ENCODE data around the gene MTMR6.
"Not testable (repeated sequence)": the region's sequence is repeated elsewhere in the genome, so short reads cannot be mapped to it uniquely, and the experiment has no call there.

The MTMR6 gene

DNA sequence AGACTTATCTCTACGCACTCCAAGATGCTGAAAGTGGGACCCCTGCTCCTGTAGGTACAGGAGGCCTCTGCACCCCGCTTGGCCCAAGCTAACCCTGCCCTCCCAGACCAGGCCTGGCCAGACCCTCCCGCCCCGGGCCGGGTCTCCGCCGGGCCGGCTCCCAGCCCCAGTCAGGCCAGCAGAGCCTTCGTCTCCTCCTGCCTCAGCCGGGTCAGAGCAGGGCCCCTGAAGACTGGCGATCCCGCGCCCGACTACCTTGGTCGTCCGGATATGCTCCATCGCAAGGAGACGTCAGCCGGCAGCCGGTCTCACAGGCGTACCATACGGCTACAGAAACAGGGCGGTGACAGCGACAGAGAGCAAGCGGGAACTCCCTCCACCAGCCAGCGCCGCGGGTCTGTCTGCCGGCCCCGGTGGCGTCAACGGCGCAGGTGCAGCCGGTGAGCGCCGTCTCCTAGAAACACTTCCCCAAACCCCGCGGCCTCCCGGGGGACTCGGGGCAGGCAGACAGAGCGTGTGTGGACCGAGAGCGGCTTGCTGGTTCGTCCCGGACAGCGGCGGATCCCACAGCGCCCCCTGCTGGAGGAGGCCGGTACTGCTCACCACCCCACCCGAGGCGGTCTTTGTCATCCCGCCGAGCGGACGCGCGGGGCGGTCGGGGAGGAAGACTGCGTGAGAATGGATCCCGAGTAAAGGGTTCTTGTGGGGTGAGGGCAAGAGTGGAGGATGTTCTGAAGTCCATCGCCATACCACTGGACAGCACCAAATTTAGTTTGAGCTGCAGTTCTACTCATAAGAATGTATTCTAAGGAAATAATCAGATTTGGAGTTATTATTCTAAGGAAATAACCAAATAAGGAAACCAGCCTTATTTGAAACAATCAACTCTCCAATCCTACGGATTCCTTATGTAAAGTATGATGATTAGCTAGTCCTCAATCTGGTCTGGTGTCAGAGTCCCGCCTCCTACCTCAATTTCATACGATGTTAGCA lies at the start of gene MTMR6:
TSS of gene MTMR6 (minus strand) at position 520 of the 993 bp plus-strand sequence. CDS start at position 279, 241 bp downstream.
- H3K27me3 ChIP-seq (ENCODE audit: control insufficient read depth, insufficient read depth, low read length), result no peaks in the 10 kb centered on the region
- DNase-seq (ENCODE audit: low read depth, low spot score), result peak; percentile 37
- H3K36me3 ChIP-seq (ENCODE audit: control insufficient read depth, insufficient read depth, low read length), result no peaks in the 10 kb centered on the region
- H3K4me3 ChIP-seq (ENCODE audit: low read length), result peak within 1 kb of the TSS; percentile 70
- no CpG with 5 or more reads among the region's 65 CpGs for WGBS (ENCODE audit: insufficient coverage, insufficient read length)
- no peaks in the 10 kb centered on the region for H3K4me1 ChIP-seq (ENCODE audit: control insufficient read depth, insufficient read depth, low read length)
- no peak within 1 kb of the TSS for H3K27ac ChIP-seq (ENCODE audit: low read length)
- H3K9me3 ChIP-seq (ENCODE audit: control insufficient read depth, insufficient read depth, low read length), result no peaks in the 10 kb centered on the region

DNA sequence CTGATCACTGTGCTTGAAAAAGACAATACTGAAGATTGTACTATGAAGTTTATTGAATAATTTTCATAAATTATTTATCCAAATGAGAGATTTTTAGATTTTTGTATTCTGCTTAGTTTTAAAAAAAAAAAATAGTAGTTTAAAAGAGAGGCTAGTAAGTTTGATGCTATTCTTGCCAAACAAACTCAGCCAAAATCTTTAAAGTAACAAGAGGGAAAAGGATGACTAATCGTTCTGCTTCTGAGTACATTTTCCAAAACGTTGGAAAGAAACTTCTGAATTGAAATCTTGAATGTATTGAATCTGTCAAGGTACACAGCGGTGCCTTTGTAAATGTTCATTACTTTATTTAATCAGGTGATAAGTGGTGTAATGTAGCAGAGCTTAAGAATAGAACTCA lies 48.6 kb upstream of the MTMR6 start:
- no peak overlapping the region for H3K27ac ChIP-seq (ENCODE audit: low read length)
- H3K4me3 ChIP-seq (ENCODE audit: low read length), result no peak overlapping the region
- H3K27me3 ChIP-seq (ENCODE audit: control insufficient read depth, insufficient read depth, low read length), result no peaks in the 10 kb centered on the region
- DNase-seq (ENCODE audit: low read depth, low spot score), result no peak
- peaks cover 3% of the 10 kb centered on the region; the same call in 1 of the 2 replicates for H3K36me3 ChIP-seq (ENCODE audit: control insufficient read depth, insufficient read depth, low read length)
- no CpG with 5 or more reads among the region's 3 CpGs for WGBS (ENCODE audit: insufficient coverage, insufficient read length)
- no peaks in the 10 kb centered on the region for H3K4me1 ChIP-seq (ENCODE audit: control insufficient read depth, insufficient read depth, low read length)
- no peaks in the 10 kb centered on the region for H3K9me3 ChIP-seq (ENCODE audit: control insufficient read depth, insufficient read depth, low read length)

DNA sequence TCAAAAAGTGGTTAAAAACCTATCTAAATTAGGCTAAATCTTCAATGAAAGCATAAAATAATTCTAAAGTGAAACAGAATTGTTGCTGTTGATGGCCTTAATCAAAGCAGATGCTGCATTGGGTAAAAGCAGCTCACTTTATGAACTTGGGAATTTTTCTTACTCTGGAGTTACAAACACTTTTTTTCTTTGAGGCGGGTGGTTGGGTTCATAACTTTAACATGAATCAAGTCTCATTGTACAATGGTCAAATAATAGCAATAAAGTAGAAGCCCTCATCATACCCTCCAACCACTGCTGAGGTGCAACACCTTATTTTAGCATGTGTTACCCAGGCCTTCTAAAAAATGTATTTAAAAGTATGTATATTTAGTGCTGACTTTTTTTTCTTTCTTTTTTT lies 43.3 kb upstream of the MTMR6 start:
- Histone ChIP-seq H3K27ac (ENCODE audit: low read length) (no peak overlapping the region), H3K36me3 (ENCODE audit: control insufficient read depth, insufficient read depth, low read length) (peaks cover 5% of the 10 kb centered on the region; the same call in 1 of the 2 replicates), H3K4me1 (ENCODE audit: control insufficient read depth, insufficient read depth, low read length) (no peaks in the 10 kb centered on the region), H3K4me3 (ENCODE audit: low read length) (no peak overlapping the region), H3K9me3 (ENCODE audit: control insufficient read depth, insufficient read depth, low read length) (no peaks in the 10 kb centered on the region), H3K27me3 (ENCODE audit: control insufficient read depth, insufficient read depth, low read length) (no peaks in the 10 kb centered on the region)
- DNase-seq (ENCODE audit: low read depth, low spot score), result no peak
- WGBS (ENCODE audit: insufficient coverage, insufficient read length), result no CpG with 5 or more reads among the region's 1 CpG

- DNase-seq (ENCODE audit: low read depth, low spot score), result no peak
- no CpG with 5 or more reads among the region's 4 CpGs for WGBS (ENCODE audit: insufficient coverage, insufficient read length)
- Histone ChIP-seq H3K4me3 (ENCODE audit: low read length) (no peak overlapping the region), H3K36me3 (ENCODE audit: control insufficient read depth, insufficient read depth, low read length) (peaks cover 5% of the 10 kb centered on the region; the same call in 1 of the 2 replicates), H3K9me3 (ENCODE audit: control insufficient read depth, insufficient read depth, low read length) (no peaks in the 10 kb centered on the region), H3K27me3 (ENCODE audit: control insufficient read depth, insufficient read depth, low read length) (no peaks in the 10 kb centered on the region), H3K27ac (ENCODE audit: low read length) (no peak overlapping the region), H3K4me1 (ENCODE audit: control insufficient read depth, insufficient read depth, low read length) (no peaks in the 10 kb centered on the region)
Measured at GRCh38 chr13:25329706-25330105, 42.4 kb upstream of the MTMR6 start.

DNA sequence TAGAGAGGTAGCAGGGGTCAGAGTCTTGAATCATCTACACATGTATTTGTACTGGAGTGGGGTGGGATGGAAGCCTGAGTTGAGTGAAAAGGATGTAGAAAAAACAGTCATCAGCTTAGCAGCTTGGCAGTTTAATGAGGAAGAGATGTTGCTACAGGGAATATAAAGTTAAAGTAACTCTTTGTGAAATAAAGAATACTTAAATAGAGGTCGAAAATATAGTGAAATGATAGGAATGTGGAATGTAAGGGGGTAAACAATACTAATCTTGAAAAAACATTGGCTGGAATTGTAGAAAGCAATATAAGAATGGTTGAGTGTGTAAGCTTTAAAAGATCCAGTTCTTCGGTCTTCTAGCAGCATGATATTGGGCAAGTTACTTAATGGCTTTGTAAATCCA lies 36.8 kb upstream of the MTMR6 start:
- no peaks in the 10 kb centered on the region for H3K4me1 ChIP-seq (ENCODE audit: control insufficient read depth, insufficient read depth, low read length)
- H3K27me3 ChIP-seq (ENCODE audit: control insufficient read depth, insufficient read depth, low read length), result no peaks in the 10 kb centered on the region
- WGBS (ENCODE audit: insufficient coverage, insufficient read length), result 100% methylated on average over 1 of the region's 2 CpGs
- no peaks in the 10 kb centered on the region for H3K9me3 ChIP-seq (ENCODE audit: control insufficient read depth, insufficient read depth, low read length)
- DNase-seq (ENCODE audit: low read depth, low spot score), result no peak
- H3K4me3 ChIP-seq (ENCODE audit: low read length), result no peak overlapping the region
- 0 out of 2 replicates have a peak, but pooled peaks cover 2% of the 10 kb centered on the region for H3K36me3 ChIP-seq (ENCODE audit: control insufficient read depth, insufficient read depth, low read length)
- H3K27ac ChIP-seq (ENCODE audit: low read length), result no peak overlapping the region

GRCh38 chr13:25319771-25320170 lies 32.5 kb upstream of the MTMR6 start:
- Histone ChIP-seq H3K4me1 (ENCODE audit: control insufficient read depth, insufficient read depth, low read length) (no peaks in the 10 kb centered on the region), H3K36me3 (ENCODE audit: control insufficient read depth, insufficient read depth, low read length) (no peaks in the 10 kb centered on the region; the same call in 1 of the 2 replicates), H3K9me3 (ENCODE audit: control insufficient read depth, insufficient read depth, low read length) (no peaks in the 10 kb centered on the region), H3K27me3 (ENCODE audit: control insufficient read depth, insufficient read depth, low read length) (no peaks in the 10 kb centered on the region), H3K27ac (ENCODE audit: low read length) (no peak overlapping the region), H3K4me3 (ENCODE audit: low read length) (no peak overlapping the region)
- no CpG with 5 or more reads among the region's 1 CpG for WGBS (ENCODE audit: insufficient coverage, insufficient read length)
- DNase-seq (ENCODE audit: low read depth, low spot score), result no peak

- not testable (repeated sequence) for H3K36me3 ChIP-seq (ENCODE audit: control insufficient read depth, insufficient read depth, low read length); H3K27me3 ChIP-seq (ENCODE audit: control insufficient read depth, insufficient read depth, low read length); DNase-seq (ENCODE audit: low read depth, low spot score); H3K4me1 ChIP-seq (ENCODE audit: control insufficient read depth, insufficient read depth, low read length); H3K27ac ChIP-seq (ENCODE audit: low read length); H3K9me3 ChIP-seq (ENCODE audit: control insufficient read depth, insufficient read depth, low read length); H3K4me3 ChIP-seq (ENCODE audit: low read length)
- no CpG with 5 or more reads among the region's 4 CpGs for WGBS (ENCODE audit: insufficient coverage, insufficient read length)
Measured at GRCh38 chr13:25318946-25319345, 31.7 kb upstream of the MTMR6 start.

DNA sequence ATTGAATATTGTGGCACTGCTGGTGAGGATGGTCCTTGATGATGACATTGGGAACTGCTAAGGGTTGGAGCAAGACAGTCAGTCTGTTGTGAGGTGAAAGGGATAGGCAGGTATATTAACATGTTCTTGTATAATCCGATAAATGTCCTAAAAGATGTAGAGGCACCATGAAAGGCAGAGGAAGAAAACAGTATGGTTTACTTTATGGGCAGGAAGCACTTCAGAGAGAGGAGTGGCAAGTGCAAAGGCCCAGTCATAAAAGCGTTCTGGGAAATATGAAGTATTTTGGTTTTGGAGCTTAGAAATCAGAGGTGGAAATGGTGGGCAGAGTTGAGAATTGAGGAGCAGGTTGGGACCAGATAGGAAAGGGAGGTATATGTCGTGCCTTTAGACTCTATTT lies 23.6 kb upstream of the MTMR6 start:
- H3K4me1 ChIP-seq (ENCODE audit: control insufficient read depth, insufficient read depth, low read length), result no peaks in the 10 kb centered on the region
- H3K9me3 ChIP-seq (ENCODE audit: control insufficient read depth, insufficient read depth, low read length), result no peaks in the 10 kb centered on the region
- WGBS (ENCODE audit: insufficient coverage, insufficient read length), result no CpG with 5 or more reads among the region's 3 CpGs
- H3K36me3 ChIP-seq (ENCODE audit: control insufficient read depth, insufficient read depth, low read length), result peaks cover 5% of the 10 kb centered on the region; the same call in 1 of the 2 replicates
- H3K27me3 ChIP-seq (ENCODE audit: control insufficient read depth, insufficient read depth, low read length), result no peaks in the 10 kb centered on the region
- no peak overlapping the region for H3K4me3 ChIP-seq (ENCODE audit: low read length)
- no peak overlapping the region for H3K27ac ChIP-seq (ENCODE audit: low read length)
- no peak for DNase-seq (ENCODE audit: low read depth, low spot score)

- no CpG with 5 or more reads among the region's 7 CpGs for WGBS (ENCODE audit: insufficient coverage, insufficient read length)
- H3K27me3 ChIP-seq (ENCODE audit: control insufficient read depth, insufficient read depth, low read length), result no peaks in the 10 kb centered on the region
- no peak for DNase-seq (ENCODE audit: low read depth, low spot score)
- H3K9me3 ChIP-seq (ENCODE audit: control insufficient read depth, insufficient read depth, low read length), result no peaks in the 10 kb centered on the region
- H3K4me3 ChIP-seq (ENCODE audit: low read length), result no peak overlapping the region
- H3K4me1 ChIP-seq (ENCODE audit: control insufficient read depth, insufficient read depth, low read length), result no peaks in the 10 kb centered on the region
- no peak overlapping the region for H3K27ac ChIP-seq (ENCODE audit: low read length)
- peaks cover 2% of the 10 kb centered on the region; the same call in 1 of the 2 replicates for H3K36me3 ChIP-seq (ENCODE audit: control insufficient read depth, insufficient read depth, low read length)
Measured at GRCh38 chr13:25306671-25307464, 19.6 kb upstream of the MTMR6 start.

- DNase-seq (ENCODE audit: low read depth, low spot score), result no peak
- no CpG with 5 or more reads among the region's 7 CpGs for WGBS (ENCODE audit: insufficient coverage, insufficient read length)
- Histone ChIP-seq H3K36me3 (ENCODE audit: control insufficient read depth, insufficient read depth, low read length) (no peaks in the 10 kb centered on the region), H3K4me1 (ENCODE audit: control insufficient read depth, insufficient read depth, low read length) (0 out of 2 replicates have a peak, but pooled peaks cover 1% of the 10 kb centered on the region), H3K27ac (ENCODE audit: low read length) (no peak overlapping the region), H3K4me3 (ENCODE audit: low read length) (peak overlapping the region; percentile 96), H3K27me3 (ENCODE audit: control insufficient read depth, insufficient read depth, low read length) (no peaks in the 10 kb centered on the region), H3K9me3 (ENCODE audit: control insufficient read depth, insufficient read depth, low read length) (no peaks in the 10 kb centered on the region)
Measured at GRCh38 chr13:25302121-25302520, 14.8 kb upstream of the MTMR6 start.
